ENCODE results near the gene CDH2.
A peak's percentile ranks its signal among the peaks of the same experiment; 100 is the strongest.
"Not testable (repeated sequence)": the region's sequence is repeated elsewhere in the genome, so short reads cannot be mapped to it uniquely, and the experiment has no call there.

Gene CDH2

GRCh38 chr18:27948986-27949385 is 227.9 kb downstream of the CDH2 start:
- no peak for FAIRE-seq
- DNase-seq (ENCODE audit: insufficient read length, low spot score): no peak

- no peak for DNase-seq (ENCODE audit: insufficient read length, low spot score)
Observed at GRCh38 chr18:27942706-27943105, 234.2 kb downstream of the CDH2 start.

GRCh38 chr18:27931535-27931934 is 245.4 kb downstream of the CDH2 start:
- FAIRE-seq (no peak), DNase-seq (ENCODE audit: insufficient read length, low spot score) (no peak)

More at GRCh38 chr18:27942706-27943105, 234.2 kb downstream of the CDH2 start:
- FAIRE-seq: no peak

DNA sequence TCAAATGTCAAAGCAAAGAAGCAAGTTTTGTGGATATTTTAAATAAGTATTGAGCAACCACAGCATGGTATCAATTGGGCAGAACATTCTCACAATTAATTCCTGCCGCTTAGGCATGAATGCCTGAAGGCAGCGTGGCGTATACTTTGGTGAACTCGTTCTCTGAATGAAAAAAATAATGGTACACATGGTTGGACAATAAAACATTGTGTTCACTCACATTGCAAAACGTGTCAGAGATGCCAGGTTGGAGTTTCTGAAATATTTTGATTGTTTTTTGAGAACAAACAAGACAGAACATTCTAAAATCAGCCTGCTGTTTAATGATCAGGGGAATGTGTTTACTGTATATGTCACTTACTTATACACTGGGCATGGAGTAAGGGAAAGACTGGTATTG is 254.2 kb downstream of the CDH2 start:
- FAIRE-seq: no peak
- no peak for DNase-seq (ENCODE audit: insufficient read length, low spot score)

DNA sequence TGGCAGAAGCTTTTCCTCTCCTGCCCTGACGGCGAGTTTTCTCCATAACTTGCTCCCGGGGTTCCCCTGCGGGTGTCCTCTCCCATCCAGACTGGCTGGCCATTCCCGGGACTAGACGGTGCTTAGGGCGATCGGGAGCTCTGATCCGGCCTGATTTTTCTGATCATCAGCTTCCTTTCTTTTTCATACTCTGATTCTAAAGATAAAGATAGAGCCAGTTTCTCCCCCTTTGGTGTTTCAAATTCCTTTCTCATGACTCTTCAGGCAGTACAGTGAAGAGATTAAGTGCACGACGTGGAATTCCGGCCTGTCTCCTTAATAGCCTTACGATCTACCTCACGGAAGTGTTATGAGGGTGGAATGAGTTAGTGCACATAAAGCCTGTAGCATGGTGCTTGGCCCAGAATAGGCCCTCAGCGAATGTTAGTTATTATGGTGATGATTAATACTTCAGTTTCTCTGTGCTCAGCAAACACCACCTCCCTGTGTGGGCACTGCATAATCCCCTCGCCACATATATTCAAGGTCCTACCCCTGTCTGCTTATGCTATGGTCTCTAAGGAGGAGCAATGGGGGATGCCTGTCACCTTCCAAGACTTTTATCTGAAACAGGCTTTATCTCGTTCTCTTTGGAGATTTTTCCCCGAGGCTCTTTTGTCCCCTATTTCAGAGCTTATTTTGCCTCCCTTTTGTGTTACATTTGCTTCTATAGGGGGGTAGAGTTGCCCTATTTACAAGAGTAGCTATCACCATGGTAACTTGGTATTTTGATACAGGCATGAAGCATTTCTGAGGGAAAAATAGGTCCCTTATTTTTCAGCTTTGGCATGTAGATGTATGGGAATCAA is 254.8 kb downstream of the CDH2 start:
- FAIRE-seq: no peak

DNA sequence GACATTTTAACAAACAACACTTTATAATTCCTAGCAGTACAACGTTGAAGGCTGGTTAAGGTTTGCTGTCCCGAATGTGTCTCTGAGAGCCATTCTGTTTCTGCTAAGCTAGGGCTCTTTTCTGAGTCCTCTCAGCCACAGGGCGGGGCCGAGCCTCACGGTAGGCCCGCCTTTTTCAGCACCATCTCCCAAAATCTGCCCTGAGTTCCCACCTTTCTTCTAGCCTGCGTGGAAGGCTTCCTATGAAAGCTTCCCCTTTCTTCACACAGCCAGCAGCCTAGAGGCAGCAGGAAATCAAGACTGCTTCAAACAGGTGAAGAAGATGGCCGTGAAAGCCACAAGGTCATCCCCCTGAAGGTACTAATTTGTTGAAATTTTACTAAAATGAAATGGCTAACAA is 255.5 kb downstream of the CDH2 start:
- no peak for FAIRE-seq
- DNase-seq (ENCODE audit: insufficient read length, low spot score): peak; percentile 1

More for the DNA sequence above, 254.8 kb downstream of the CDH2 start:
- DNase-seq (ENCODE audit: insufficient read length, low spot score): peak; percentile 51

GRCh38 chr18:27920836-27921235 is 256.1 kb downstream of the CDH2 start:
- FAIRE-seq (no peak), DNase-seq (ENCODE audit: insufficient read length, low spot score) (no peak)

- FAIRE-seq; DNase-seq (ENCODE audit: insufficient read length, low spot score): not testable (repeated sequence)
Observed at GRCh38 chr18:27906189-27906588, 270.7 kb downstream of the CDH2 start.

DNA sequence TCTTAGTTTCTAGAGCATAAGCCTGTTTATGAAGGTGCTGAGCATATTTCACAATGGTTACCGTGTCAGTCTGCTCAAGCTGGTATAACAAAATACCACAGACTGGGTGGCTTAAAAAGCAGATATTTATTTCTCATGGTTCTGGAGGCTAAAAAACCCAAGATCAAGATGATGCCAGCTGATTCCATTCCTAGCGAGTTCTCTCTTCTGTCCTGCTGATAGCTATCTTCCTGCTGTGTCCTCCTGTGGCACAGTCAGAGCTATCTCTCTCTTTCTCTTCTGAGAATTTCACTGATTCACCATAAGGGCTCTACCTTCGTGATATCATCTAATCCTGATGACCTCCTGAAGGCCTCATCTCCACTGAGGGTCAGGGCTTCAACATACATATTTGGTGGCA is 273.0 kb downstream of the CDH2 start:
- DNase-seq (ENCODE audit: insufficient read length, low spot score) (no peak), FAIRE-seq (no peak)

GRCh38 chr18:27901424-27902226 is 275.3 kb downstream of the CDH2 start:
- no peak for DNase-seq (ENCODE audit: insufficient read length, low spot score)
- FAIRE-seq: no peak
